ENCODE measurements around the gene ATG7. TPM values are rescaled to one million over a fixed set of nuclear protein-coding genes. Genes with fewer than 3 reads are reported as not detected.
A peak's percentile ranks its signal among the peaks of the same experiment; 100 is the strongest.
"Not testable (repeated sequence)": the region's sequence is repeated elsewhere in the genome, so short reads cannot be mapped to it uniquely, and the experiment has no call there.

Gene ATG7
- total RNA-seq, 1 donor from 2014 or later: 40.3 TPM

DNA sequence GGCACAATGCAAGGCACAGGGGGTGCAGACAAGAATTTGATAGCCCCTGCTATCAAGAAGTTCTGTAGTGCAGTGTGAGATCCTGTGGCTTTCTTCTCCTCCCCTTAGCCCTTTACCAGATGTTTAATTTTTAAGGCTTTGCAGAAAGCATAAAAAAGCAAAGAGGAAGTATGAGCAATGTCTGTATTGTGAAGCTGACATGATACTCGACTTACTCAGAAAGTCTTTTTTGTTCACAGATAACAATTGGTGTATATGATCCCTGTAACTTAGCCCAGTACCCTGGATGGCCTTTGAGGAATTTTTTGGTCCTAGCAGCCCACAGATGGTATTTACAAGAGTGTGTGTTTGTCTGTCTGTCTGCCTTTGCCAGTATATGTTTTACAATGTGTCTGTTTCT lies 58.9 kb downstream of the ATG7 start:
- no peaks in the 10 kb centered on the region for H3K4me1 Mint-ChIP-seq
- no peak for DNase-seq (ENCODE audit: low spot score in 2 of 2, unreplicated experiment in 2 of 2)
- no peaks in the 10 kb centered on the region for H3K27me3 Mint-ChIP-seq (ENCODE audit: low read depth)
- H3K9me3 Mint-ChIP-seq: no peaks in the 10 kb centered on the region
- H3K4me3 Mint-ChIP-seq: no peak overlapping the region
- no peak for TF ChIP-seq CTCF (IDR thresholded peaks at IDR 0.05; ENCODE audit: unreplicated experiment)
- peaks cover 9% of the 10 kb centered on the region for H3K36me3 Mint-ChIP-seq
- no peak overlapping the region for H3K27ac Mint-ChIP-seq

GRCh38 chr3:11335056-11335608 lies 62.9 kb downstream of the ATG7 start:
- Mint-ChIP-seq H3K4me3 (no peak overlapping the region), H3K36me3 (peaks cover 8% of the 10 kb centered on the region), H3K27me3 (ENCODE audit: low read depth) (no peaks in the 10 kb centered on the region), H3K4me1 (no peaks in the 10 kb centered on the region), H3K9me3 (no peaks in the 10 kb centered on the region), H3K27ac (no peak overlapping the region)
- TF ChIP-seq CTCF (IDR thresholded peaks at IDR 0.05; ENCODE audit: unreplicated experiment): peak; percentile 37
- DNase-seq (ENCODE audit: low spot score in 2 of 2, unreplicated experiment in 2 of 2): no peak

DNA sequence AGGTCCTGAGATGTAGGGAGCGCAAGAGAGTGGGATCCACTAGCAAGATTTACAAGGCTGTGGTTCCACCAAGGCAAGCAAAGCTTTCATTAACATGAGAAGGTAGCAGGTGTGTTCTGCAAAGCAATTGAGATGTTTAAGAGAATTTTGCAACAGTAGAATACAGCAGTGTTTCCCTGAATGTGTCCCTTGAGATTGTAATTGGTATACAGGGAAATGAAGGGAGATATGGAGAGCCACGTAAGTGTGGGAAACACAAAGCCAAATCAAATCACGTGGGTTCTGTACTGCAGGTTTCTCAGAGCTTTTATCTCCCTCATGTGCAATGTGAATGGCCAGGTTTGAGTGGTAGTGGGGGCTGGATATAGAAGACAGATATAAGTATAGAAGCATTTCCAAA lies 67.3 kb downstream of the ATG7 start:
- Mint-ChIP-seq H3K27me3 (ENCODE audit: low read depth) (no peaks in the 10 kb centered on the region), H3K4me3 (no peak overlapping the region)

DNA sequence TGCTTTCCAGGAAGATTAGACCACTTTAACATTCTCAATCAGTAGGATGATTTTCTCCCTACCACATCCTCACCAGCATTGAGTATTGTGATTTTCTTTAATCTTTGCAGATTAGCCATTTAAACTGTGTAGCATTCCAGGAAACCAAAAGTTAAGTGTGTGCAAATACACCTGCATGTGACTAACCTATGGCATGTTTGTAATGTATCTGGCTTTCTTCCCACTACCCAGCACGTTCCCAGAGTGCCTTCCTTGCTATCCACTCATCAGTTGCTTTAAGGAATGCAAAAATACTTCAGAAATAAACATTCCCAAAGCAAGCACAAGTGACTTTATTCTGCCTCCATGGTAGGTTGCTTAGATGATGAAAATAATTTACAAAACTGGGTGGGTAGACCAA lies 74.2 kb downstream of the ATG7 start:
- TF ChIP-seq CTCF (IDR thresholded peaks at IDR 0.05; ENCODE audit: unreplicated experiment): no peak
- Mint-ChIP-seq H3K4me1 (no peaks in the 10 kb centered on the region), H3K9me3 (no peaks in the 10 kb centered on the region), H3K27me3 (ENCODE audit: low read depth) (no peaks in the 10 kb centered on the region), H3K27ac (no peak overlapping the region), H3K4me3 (no peak overlapping the region), H3K36me3 (peaks cover 58% of the 10 kb centered on the region)
- DNase-seq (ENCODE audit: low spot score in 2 of 2, unreplicated experiment in 2 of 2): no peak

More for the DNA sequence above, 67.3 kb downstream of the ATG7 start:
- Mint-ChIP-seq H3K4me1 (no peaks in the 10 kb centered on the region), H3K9me3 (no peaks in the 10 kb centered on the region), H3K36me3 (peaks cover 21% of the 10 kb centered on the region), H3K27ac (no peak overlapping the region)
- TF ChIP-seq CTCF (IDR thresholded peaks at IDR 0.05; ENCODE audit: unreplicated experiment): no peak
- DNase-seq (ENCODE audit: low spot score in 2 of 2, unreplicated experiment in 2 of 2): no peak

GRCh38 chr3:11348877-11349276 lies 76.7 kb downstream of the ATG7 start:
- peaks cover 63% of the 10 kb centered on the region for H3K36me3 Mint-ChIP-seq
- H3K27ac Mint-ChIP-seq; H3K4me3 Mint-ChIP-seq; H3K27me3 Mint-ChIP-seq (ENCODE audit: low read depth); H3K4me1 Mint-ChIP-seq; DNase-seq (ENCODE audit: low spot score in 2 of 2, unreplicated experiment in 2 of 2): not testable (repeated sequence)
- peaks cover 10% of the 10 kb centered on the region for H3K9me3 Mint-ChIP-seq

- Mint-ChIP-seq H3K27ac (no peak overlapping the region), H3K4me1 (no peaks in the 10 kb centered on the region), H3K36me3 (peaks cover 60% of the 10 kb centered on the region), H3K4me3 (no peak overlapping the region), H3K9me3 (peaks cover 13% of the 10 kb centered on the region), H3K27me3 (ENCODE audit: low read depth) (no peaks in the 10 kb centered on the region)
- DNase-seq (ENCODE audit: low spot score in 2 of 2, unreplicated experiment in 2 of 2): no peak
- no peak for TF ChIP-seq CTCF (IDR thresholded peaks at IDR 0.05; ENCODE audit: unreplicated experiment)
Measured at GRCh38 chr3:11349446-11349845, 77.2 kb downstream of the ATG7 start.
